HEK293T (cell line): Measurements from ENCODE around the gene RTN4IP1.

Experiments
- CTCF ChIA-PET: fragments of 350-600 bp; formaldehyde crosslinking; extraction: SDS; loops from one replicate; lab custom pipeline; 2021; ENCODE audit warnings: antibody characterized with exemption, inconsistent platforms; lab: Yijun Ruan, JAX
- POLR2A ChIA-PET: fragments of 350-600 bp; formaldehyde crosslinking; extraction: SDS; loops from one replicate; lab custom pipeline; 2020; ENCODE audit warnings: antibody characterized with exemption, inconsistent platforms; lab: Yijun Ruan, JAX
- DNase-seq: peaks from one replicate; pipeline ENCODE4 v3.0.0; 2012; ENCODE audit warnings: mixed read lengths; ENCODE audit errors: extremely low spot score
- ARNT ChIP-seq: fragments of 450-650 bp; IDR thresholded peaks from 2 replicates; pipeline ENCODE4 v1.6.1; 2017; ENCODE audit warnings: mild to moderate bottlenecking
- BHLHE40 ChIP-seq: fragments of 450-650 bp; IDR thresholded peaks from 2 replicates; pipeline ENCODE4 v1.6.1; 2016; ENCODE audit warnings: mild to moderate bottlenecking, moderate library complexity, borderline replicate concordance
- CTBP1 ChIP-seq: fragments of 450-650 bp; IDR thresholded peaks from 2 replicates; pipeline ENCODE4 v1.6.1; 2016; ENCODE audit warnings: borderline replicate concordance
- ELF4 ChIP-seq: fragments of 450-650 bp; IDR thresholded peaks from 2 replicates; pipeline ENCODE4 v1.6.1; 2017; ENCODE audit warnings: antibody characterized with exemption
- FOXA1 ChIP-seq: fragments of 450-650 bp; IDR thresholded peaks from 2 replicates; pipeline ENCODE4 v1.6.1; 2016; ENCODE audit warnings: mild to moderate bottlenecking
- FOXK2 ChIP-seq: fragments of 450-650 bp; IDR thresholded peaks from 2 replicates; pipeline ENCODE4 v1.6.1; 2016; ENCODE audit warnings: mild to moderate bottlenecking
- FOXM1 ChIP-seq: fragments of 450-650 bp; IDR thresholded peaks from 2 replicates; pipeline ENCODE4 v1.6.1; 2017; ENCODE audit warnings: mild to moderate bottlenecking, borderline replicate concordance
- HDGF ChIP-seq: fragments of 450-650 bp; IDR thresholded peaks from 2 replicates; pipeline ENCODE4 v1.6.1; 2017; ENCODE audit warnings: antibody characterized with exemption, borderline replicate concordance
- L3MBTL2 ChIP-seq: fragments of 450-650 bp; conservative IDR thresholded peaks from 2 replicates; pipeline ENCODE4 v1.6.1; 2016; ENCODE audit warnings: mild to moderate bottlenecking
- LEF1 ChIP-seq: fragments of 450-650 bp; IDR thresholded peaks from 2 replicates; pipeline ENCODE4 v1.6.1; 2017; ENCODE audit warnings: mild to moderate bottlenecking, borderline replicate concordance
- NFRKB ChIP-seq: fragments of 450-650 bp; IDR thresholded peaks from 2 replicates; pipeline ENCODE4 v1.6.1; 2016; ENCODE audit warnings: mild to moderate bottlenecking, moderate library complexity
- PKNOX1 ChIP-seq: fragments of 450-650 bp; IDR thresholded peaks from 2 replicates; pipeline ENCODE4 v1.6.1; 2016
- SP1 ChIP-seq: fragments of 450-650 bp; IDR thresholded peaks from 2 replicates; pipeline ENCODE4 v1.6.1; 2017
- SUZ12 ChIP-seq: fragments of 450-650 bp; IDR thresholded peaks from 2 replicates; pipeline ENCODE4 v1.6.1; 2016; ENCODE audit warnings: mild to moderate bottlenecking
- TARDBP ChIP-seq: fragments of 450-650 bp; IDR thresholded peaks from 2 replicates; pipeline ENCODE4 v1.6.1; 2016
- ZNF384 ChIP-seq: fragments of 450-650 bp; IDR thresholded peaks from 2 replicates; pipeline ENCODE4 v1.6.1; 2016

The RTN4IP1 gene

GRCh38 chr6:106574741-106575458 lies 54.4 kb downstream of the RTN4IP1 start:
- no peak for DNase-seq
- CTCF ChIA-PET: interaction anchor here (0.6 kb wide), 1 partner anchor 9 kb away, joined by 3 read pairs; no protein-coding TSS in a partner anchor
- POLR2A ChIA-PET: no interaction called here
- TF ChIP-seq FOXK2 (no peak), ZNF384 (no peak), SUZ12 (no peak), CTBP1 (no peak), BHLHE40 (no peak), NFRKB (no peak), HDGF (no peak)

- DNase-seq: no peak
- ChIA-PET CTCF (interaction anchor here (0.6 to 1.0 kb wide), 2 partner anchors 215 to 424 kb away, joined by 3 to 4 read pairs; no protein-coding TSS in a partner anchor), POLR2A (no interaction called here)
- no peak for TF ChIP-seq FOXK2
- TF ChIP-seq BHLHE40: no peak
- TF ChIP-seq NFRKB: no peak
- TF ChIP-seq SP1: no peak
- TF ChIP-seq SUZ12: no peak
- no peak for TF ChIP-seq CTBP1
- TF ChIP-seq HDGF: no peak
- no peak for TF ChIP-seq PKNOX1
- TF ChIP-seq TARDBP: no peak
Observed at GRCh38 chr6:106572875-106573585, 56.3 kb downstream of the RTN4IP1 start.

- DNase-seq: no peak
- POLR2A ChIA-PET: no interaction called here
- no peak for TF ChIP-seq ZNF384
- CTCF ChIA-PET: no interaction called here
Observed at GRCh38 chr6:106572436-106572835, 56.9 kb downstream of the RTN4IP1 start.

DNA sequence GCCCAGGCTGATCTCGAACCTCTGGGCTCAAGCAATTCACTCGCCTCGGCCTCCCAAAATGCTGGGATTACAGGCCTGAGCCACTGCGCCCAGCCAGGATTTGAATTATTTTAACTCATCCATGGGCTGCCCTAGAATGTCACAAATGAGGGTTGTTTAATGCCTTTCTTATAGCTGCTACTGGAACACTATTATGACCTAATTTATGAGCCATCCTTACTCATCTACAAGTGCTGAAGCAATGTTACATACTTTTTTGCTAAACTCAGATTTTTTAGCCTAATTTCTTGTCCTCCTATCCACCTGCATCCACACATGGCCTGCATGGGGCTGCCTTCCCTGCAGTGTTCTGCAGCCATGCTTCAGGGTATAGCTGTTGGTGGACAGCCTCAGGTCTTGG lies 59.9 kb downstream of the RTN4IP1 start:
- DNase-seq: no peak
- no peak for TF ChIP-seq PKNOX1
- TF ChIP-seq SUZ12: no peak
- no peak for TF ChIP-seq BHLHE40
- TF ChIP-seq LEF1: no peak
- no peak for TF ChIP-seq ARNT
- TF ChIP-seq HDGF: no peak
- no peak for TF ChIP-seq NFRKB
- no peak for TF ChIP-seq L3MBTL2
- no peak for TF ChIP-seq CTBP1
- no peak for TF ChIP-seq FOXM1
- no peak for TF ChIP-seq FOXK2
- ChIA-PET POLR2A (no interaction called here), CTCF (interaction anchor here (0.7 to 1.0 kb wide), 2 partner anchors 8 to 230 kb away, joined by 3 to 4 read pairs; no protein-coding TSS in a partner anchor)

- TF ChIP-seq L3MBTL2 (no peak), NFRKB (no peak), FOXK2 (no peak), ELF4 (no peak), FOXA1 (no peak), LEF1 (no peak), SP1 (no peak), CTBP1 (no peak), TARDBP (no peak), SUZ12 (no peak)
- ChIA-PET CTCF (interaction anchor here (0.5 to 3.4 kb wide), 2 partner anchors 118 to 229 kb away, joined by 6 to 25 read pairs; no protein-coding TSS in a partner anchor), POLR2A (no interaction called here)
- DNase-seq: no peak
Observed at GRCh38 chr6:106568530-106568929, 60.8 kb downstream of the RTN4IP1 start.

GRCh38 chr6:106564476-106564875 lies 64.8 kb downstream of the RTN4IP1 start:
- TF ChIP-seq SP1 (no peak), FOXA1 (no peak), PKNOX1 (no peak), L3MBTL2 (no peak), ARNT (no peak), TARDBP (no peak), LEF1 (no peak)
- DNase-seq: no peak
- ChIA-PET POLR2A (no interaction called here), CTCF (interaction anchor here (1.9 kb wide), 1 partner anchor 225 kb away, joined by 9 read pairs; no protein-coding TSS in a partner anchor)
